NT2/D1 (cell line): ENCODE results near the gene ROBO3.

Source experiments
- SUZ12 ChIP-seq: IDR thresholded peaks from 2 replicates; pipeline ENCODE4 v1.6.1; 2011; ENCODE audit not compliant: insufficient read length, insufficient read depth; ENCODE audit errors: extremely low read depth
- YY1 ChIP-seq: IDR thresholded peaks from 2 replicates; pipeline ENCODE4 v1.6.1; 2011; ENCODE audit not compliant: insufficient read length, insufficient read depth
- ZNF274 ChIP-seq: IDR thresholded peaks from 2 replicates; pipeline ENCODE4 v1.6.1; 2011; ENCODE audit warnings: mild to moderate bottlenecking, low read depth, low read length

DNA sequence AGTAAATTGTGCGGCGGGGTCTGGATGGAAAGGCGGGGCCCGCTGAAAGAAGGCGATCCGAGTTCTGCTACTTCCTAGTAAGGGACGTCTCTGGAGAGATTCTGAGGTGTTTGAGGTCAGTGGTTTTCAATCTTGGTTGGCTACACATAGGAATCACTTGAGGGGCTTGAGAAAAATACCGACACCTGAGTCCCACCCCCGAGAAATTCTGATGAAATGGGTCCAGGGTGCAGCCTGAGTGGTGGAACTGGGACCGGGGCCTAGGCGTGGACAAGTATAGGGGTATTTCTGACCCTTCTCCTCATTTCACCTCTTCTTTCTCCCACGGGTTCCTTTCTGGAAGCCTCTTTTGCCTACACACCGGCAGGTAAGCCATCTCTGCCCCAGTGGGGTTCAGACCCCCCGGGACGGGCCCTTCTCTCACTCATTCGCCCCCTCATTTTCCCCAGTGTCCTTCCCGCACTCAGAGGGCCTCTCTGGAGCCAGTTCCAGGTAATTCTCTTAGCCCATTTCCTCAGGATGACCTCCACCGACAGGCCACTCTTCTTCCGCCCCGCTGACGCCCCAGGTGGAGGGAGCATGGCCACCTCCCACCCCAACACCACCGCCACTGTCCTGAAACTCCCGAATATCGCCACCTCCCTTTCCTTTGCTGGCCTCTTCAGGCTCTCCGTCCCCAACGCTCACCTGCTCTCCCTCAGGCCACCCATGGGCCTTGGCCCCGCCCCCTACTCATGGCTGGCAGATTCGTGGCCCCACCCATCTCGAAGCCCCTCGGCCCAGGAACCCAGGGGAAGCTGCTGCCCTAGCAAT is 11.8 kb downstream of the ROBO3 start:
- no peak for TF ChIP-seq YY1
- TF ChIP-seq ZNF274: no peak
- no peak for TF ChIP-seq SUZ12
